ENCODE data around the gene CACNA1S. TPM values are rescaled to one million over a fixed set of nuclear protein-coding genes. Genes with fewer than 3 reads are reported as not detected.

Gene CACNA1S
- total RNA-seq, 2 donors from 2014 or later: not detected

GRCh38 chr1:201024625-201024998, 87.6 kb downstream of the CACNA1S start:
- no peak for ATAC-seq

GRCh38 chr1:201023920-201024624, 88.2 kb downstream of the CACNA1S start:
- ATAC-seq: no peak
- no peak for DNase-seq
- intact Hi-C loops (cut with DNase I, micrococcal nuclease): no loop called here

More at GRCh38 chr1:201024625-201024998, 87.6 kb downstream of the CACNA1S start:
- intact Hi-C loops (cut with DNase I, micrococcal nuclease): no loop called here
- no peak for DNase-seq

- ATAC-seq (peak; percentile 74), DNase-seq (peak; percentile 84 to 92)
- intact Hi-C loops (cut with DNase I, micrococcal nuclease): no loop called here
These were observed 88.7 kb downstream of the CACNA1S start, which contains the start of gene KIF21B for GRCh38 chr1:201023517-201023902. Gene KIF21B, minus strand, starts transcription at chr1:201023714. Its CDS starts 331 bp downstream, at chr1:201023383.

- DNase-seq (peak in 1 of 2 donors; percentile 56), ATAC-seq (no peak)
- intact Hi-C loops (cut with DNase I, micrococcal nuclease): no loop called here
These were observed 89.3 kb downstream of the CACNA1S start for GRCh38 chr1:201022820-201023516.

GRCh38 chr1:201022493-201022819, 89.8 kb downstream of the CACNA1S start:
- ATAC-seq: no peak
- DNase-seq: no peak
- intact Hi-C loops (cut with DNase I, micrococcal nuclease): no loop called here

GRCh38 chr1:201021630-201022492, 90.4 kb downstream of the CACNA1S start:
- DNase-seq (no peak), ATAC-seq (no peak)
- intact Hi-C loops (cut with DNase I, micrococcal nuclease): no loop called here

GRCh38 chr1:201020721-201021629, 91.3 kb downstream of the CACNA1S start:
- ATAC-seq (peak; percentile 34), DNase-seq (peak in 1 of 2 donors; percentile 52)
- intact Hi-C loops (cut with DNase I, micrococcal nuclease): no loop called here

- intact Hi-C loops (cut with DNase I, micrococcal nuclease): no loop called here
- DNase-seq: peak in 1 of 2 donors; percentile 68
- peak; percentile 49 for ATAC-seq
These were observed 92.1 kb downstream of the CACNA1S start for GRCh38 chr1:201020040-201020591.

- intact Hi-C loops (cut with DNase I, micrococcal nuclease): no loop called here
- ATAC-seq: peak; percentile 76
- DNase-seq: peak; percentile 86 to 93
These were observed 92.8 kb downstream of the CACNA1S start for GRCh38 chr1:201019321-201019977.

GRCh38 chr1:201017828-201018163, 94.4 kb downstream of the CACNA1S start:
- intact Hi-C loops (cut with DNase I, micrococcal nuclease): no loop called here
- ATAC-seq (no peak), DNase-seq (no peak)

- DNase-seq: no peak
- intact Hi-C loops (cut with DNase I, micrococcal nuclease): no loop called here
- ATAC-seq: no peak
These were observed 95.0 kb downstream of the CACNA1S start for GRCh38 chr1:201016943-201017827.

GRCh38 chr1:201016211-201016651, 96.0 kb downstream of the CACNA1S start:
- DNase-seq (peak; percentile 60 to 71), ATAC-seq (peak; percentile 50)

GRCh38 chr1:201015551-201016091, 96.6 kb downstream of the CACNA1S start:
- ATAC-seq (peak; percentile 4), DNase-seq (no peak)
- intact Hi-C loops (cut with DNase I, micrococcal nuclease): no loop called here

More at GRCh38 chr1:201016211-201016651, 96.0 kb downstream of the CACNA1S start:
- intact Hi-C loops (cut with DNase I, micrococcal nuclease): no loop called here

- intact Hi-C loops (cut with DNase I, micrococcal nuclease): no loop called here
- ATAC-seq: no peak
- no peak for DNase-seq
These were observed 97.4 kb downstream of the CACNA1S start for GRCh38 chr1:201014816-201015200.

GRCh38 chr1:201013991-201014815, 98.0 kb downstream of the CACNA1S start:
- intact Hi-C loops (cut with DNase I, micrococcal nuclease): no loop called here
- ATAC-seq (no peak), DNase-seq (no peak)

- intact Hi-C loops (cut with DNase I, micrococcal nuclease): no loop called here
- ATAC-seq (peak; percentile 70), DNase-seq (no peak)
These were observed 99.2 kb downstream of the CACNA1S start for GRCh38 chr1:201013031-201013485.

Measured in left colon (tissue), 2 donors.